GM12878 (cell line): Measurements from ENCODE around the gene ZNF823. TPM values are rescaled to one million over a fixed set of nuclear protein-coding genes. Genes with fewer than 3 reads are reported as not detected.

ENCODE experiments used
- ATAC-seq: fragments of 200-7000 bp; cut with Tn5 transposase; 3 replicates; pipeline ENCODE4 v1.9.1; 2020; ENCODE audit warnings: mild to moderate bottlenecking, moderate library complexity
- BruUV-seq: library from RNA; stranded (reverse); fragments of 400-500 nt; replicated peaks from 2 replicates; lab custom pipeline; 2021; lab: Mats Ljungman, UMichigan
- CTCF ChIA-PET: fragments of 300-600 bp; sonication (Branson Sonifier 250); formaldehyde crosslinking; extraction: SDS; loops from one replicate; lab custom pipeline; 2021; ENCODE audit warnings: inconsistent platforms; lab: Yijun Ruan, JAX
- POLR2A ChIA-PET: fragments of 350-600 bp; formaldehyde crosslinking; extraction: SDS; loops from one replicate; lab custom pipeline; 2021; ENCODE audit warnings: inconsistent platforms; lab: Charles Lee
- RAD21 ChIA-PET: fragments of 300-600 bp; sonication (Branson Sonifier 250); formaldehyde crosslinking; loops from one replicate; lab custom pipeline; 2023; ENCODE audit warnings: antibody characterized with exemption; ENCODE audit not compliant: unreplicated experiment; lab: Charles Lee
- SMC1A ChIA-PET: fragments of 300-600 bp; sonication (Branson Sonifier 250); formaldehyde crosslinking; loops from one replicate; lab custom pipeline; 2023; ENCODE audit not compliant: unreplicated experiment, uncharacterized antibody; lab: Charles Lee
- DNase-seq: peaks from one replicate; pipeline ENCODE4 v3.0.0-alpha.2; 2011; ENCODE audit warnings: low read depth, low spot score
- FAIRE-seq: peaks from 3 replicates; lab custom pipeline; 2011; peaks lifted over from hg19 to GRCh38; lab: Jason Lieb, UNC
- H2AFZ ChIP-seq: 2 replicates; pipeline ENCODE4 v1.6.0; 2011; ENCODE audit warnings: low read depth, low read length, control low read depth; ENCODE audit not compliant: control insufficient read depth
- H3K27ac ChIP-seq: 2 replicates; pipeline ENCODE4 v1.5.1; 2011; ENCODE audit warnings: control low read depth; ENCODE audit not compliant: control insufficient read depth, insufficient read depth
- H3K27me3 ChIP-seq, 2 experiments: replicated peaks in 1 of 2; 2 replicates each; pipeline versions ENCODE4 v1.6.0 to v1.6.1; 2011; ENCODE audit warnings: low read length in 1 of 2; ENCODE audit not compliant: control insufficient read depth in 2 of 2, insufficient read depth in 2 of 2
- H3K36me3 ChIP-seq, 2 experiments: 2 replicates each; pipeline ENCODE4 v1.5.1; 2011; ENCODE audit warnings: low read length in 1 of 2; ENCODE audit not compliant: control insufficient read depth in 2 of 2, insufficient read depth in 2 of 2
- H3K4me1 ChIP-seq: 2 replicates; pipeline ENCODE4 v1.6.1; 2011; ENCODE audit warnings: mild to moderate bottlenecking, low read length, moderate library complexity, mixed read lengths; ENCODE audit not compliant: control insufficient read depth, insufficient read depth
- H3K4me2 ChIP-seq: 2 replicates; pipeline ENCODE4 v1.6.0; 2011; ENCODE audit warnings: control low read depth; ENCODE audit not compliant: control insufficient read depth, insufficient read depth
- H3K4me3 ChIP-seq: fragments of 200-600 bp; sonication (generic); 2 replicates; pipeline ENCODE4 v1.5.1; 2016
- H3K79me2 ChIP-seq: 2 replicates; pipeline ENCODE4 v1.6.0; 2011; ENCODE audit warnings: low read length; ENCODE audit not compliant: control insufficient read depth, insufficient read depth
- H3K9ac ChIP-seq: 2 replicates; pipeline ENCODE4 v1.8.0; 2011; ENCODE audit warnings: low read length, control low read depth, mixed read lengths; ENCODE audit not compliant: control insufficient read depth, insufficient read depth
- H3K9me3 ChIP-seq: replicated peaks from 3 replicates; pipeline ENCODE4 v1.5.1; 2011; ENCODE audit warnings: mild to moderate bottlenecking, low read length; ENCODE audit not compliant: control insufficient read depth, insufficient read depth
- H4K20me1 ChIP-seq: 2 replicates; pipeline ENCODE4 v1.6.0; 2011; ENCODE audit not compliant: control insufficient read depth, insufficient read depth
- ATF7 ChIP-seq: fragments of 450-650 bp; IDR thresholded peaks from 2 replicates; pipeline ENCODE4 v1.6.1; 2016; ENCODE audit warnings: low read depth, mild to moderate bottlenecking
- CBFB ChIP-seq: IDR thresholded peaks from 2 replicates; pipeline ENCODE4 v1.6.1; 2016; ENCODE audit warnings: antibody characterized with exemption, low read depth
- CBX5 ChIP-seq: sonication (generic); IDR thresholded peaks from 2 replicates; pipeline ENCODE4 v1.6.1; 2016; ENCODE audit warnings: low read depth, moderate library complexity, mild to moderate bottlenecking, inconsistent platforms
- CREB1 ChIP-seq: IDR thresholded peaks from 2 replicates; pipeline ENCODE4 v1.6.1; 2012; ENCODE audit warnings: low read depth, mild to moderate bottlenecking, inconsistent platforms
- EP300 ChIP-seq, 2 experiments: fragments of 150-350 bp in 1 of 2; IDR thresholded peaks; 2 replicates each; pipeline ENCODE4 v1.6.1; 2011 to 2012; ENCODE audit warnings: low read depth in 2 of 2, low read length in 2 of 2, borderline replicate concordance in 1 of 2, improper control_type of control experiment in 1 of 2, inconsistent platforms in 1 of 2; ENCODE audit not compliant: control insufficient read depth in 1 of 2
- HDAC6 ChIP-seq: fragments of 200-600 bp; sonication (generic); IDR thresholded peaks from one replicate; pipeline ENCODE4 v1.8.0; 2017; ENCODE audit warnings: antibody characterized with exemption; ENCODE audit not compliant: unreplicated experiment
- HDGF ChIP-seq: fragments of 450-650 bp; IDR thresholded peaks from 2 replicates; pipeline ENCODE4 v1.6.1; 2016; ENCODE audit warnings: antibody characterized with exemption
- JUND ChIP-seq: IDR thresholded peaks from 2 replicates; pipeline ENCODE4 v1.6.1; 2012; ENCODE audit warnings: low read depth, mild to moderate bottlenecking, low read length, improper control_type of control experiment, moderate library complexity
- MEF2B ChIP-seq: fragments of 450-650 bp; IDR thresholded peaks from 2 replicates; pipeline ENCODE4 v1.6.1; 2018; ENCODE audit warnings: mild to moderate bottlenecking, moderate library complexity; ENCODE audit not compliant: partially characterized antibody, poor library complexity, severe bottlenecking
- MTA2 ChIP-seq: fragments of 450-650 bp; IDR thresholded peaks from 2 replicates; pipeline ENCODE4 v1.6.1; 2016; ENCODE audit warnings: low read depth, mild to moderate bottlenecking, moderate library complexity
- MTA3 ChIP-seq: IDR thresholded peaks from 2 replicates; pipeline ENCODE4 v1.6.1; 2012; ENCODE audit warnings: low read length, inconsistent platforms, borderline replicate concordance
- NBN ChIP-seq: fragments of 450-650 bp; IDR thresholded peaks from 2 replicates; pipeline ENCODE4 v1.6.1; 2016
- NR2F1 ChIP-seq: fragments of 450-650 bp; conservative IDR thresholded peaks from 2 replicates; pipeline ENCODE4 v1.6.1; 2017; ENCODE audit warnings: mild to moderate bottlenecking
- PAX5 ChIP-seq: IDR thresholded peaks from 2 replicates; pipeline ENCODE4 v1.6.1; 2011; ENCODE audit warnings: low read depth, low read length, borderline replicate concordance
- POLR2AphosphoS5 ChIP-seq: IDR thresholded peaks from 2 replicates; pipeline ENCODE4 v1.6.1; 2011; ENCODE audit warnings: mild to moderate bottlenecking, low read length, inconsistent platforms
- RB1 ChIP-seq: fragments of 450-650 bp; formaldehyde crosslinking; IDR thresholded peaks from 2 replicates; pipeline ENCODE4 v1.6.1; 2017; ENCODE audit warnings: mild to moderate bottlenecking, borderline replicate concordance
- SIN3A ChIP-seq: IDR thresholded peaks from 2 replicates; pipeline ENCODE4 v1.6.1; 2012; ENCODE audit warnings: low read depth, low read length, improper control_type of control experiment
- SRF ChIP-seq, 2 experiments: IDR thresholded peaks; 2 replicates each; pipeline ENCODE4 v1.6.1; 2011; ENCODE audit warnings: low read depth in 2 of 2, low read length in 2 of 2, mild to moderate bottlenecking in 1 of 2, moderate library complexity in 1 of 2
- TARDBP ChIP-seq: IDR thresholded peaks from 2 replicates; pipeline ENCODE4 v1.6.1; 2016; ENCODE audit warnings: borderline replicate concordance
- TCF3 ChIP-seq: IDR thresholded peaks from 2 replicates; pipeline ENCODE4 v1.6.1; 2012; ENCODE audit warnings: low read depth, mild to moderate bottlenecking, low read length, borderline replicate concordance; ENCODE audit not compliant: insufficient read depth
- TCF7 ChIP-seq: IDR thresholded peaks from 2 replicates; pipeline ENCODE4 v1.6.1; 2014; ENCODE audit warnings: antibody characterized with exemption, borderline replicate concordance
- ZNF274 ChIP-seq: IDR thresholded peaks from one replicate; pipeline ENCODE4 v1.8.0; 2011; ENCODE audit not compliant: insufficient read length, insufficient read depth
- ZNF622 ChIP-seq: fragments of 450-650 bp; IDR thresholded peaks from 2 replicates; pipeline ENCODE4 v1.6.1; 2017; ENCODE audit warnings: mild to moderate bottlenecking, inconsistent platforms
- ZSCAN29 ChIP-seq: fragments of 450-650 bp; IDR thresholded peaks from 2 replicates; pipeline ENCODE4 v1.6.1; 2017; ENCODE audit warnings: mild to moderate bottlenecking, moderate library complexity
- WGBS: methylation state at CpG from one replicate; pipeline ENCODE4 v1.1.6; 2016; ENCODE audit warnings: low lambda C conversion rate; ENCODE audit not compliant: insufficient replicate concordance, insufficient coverage; ENCODE audit errors: missing lambda C conversion rate; 5-methylcytosine and 5-hydroxymethylcytosine counted together
- in situ Hi-C: fragments of 300-500 bp; cut with MboI; formaldehyde crosslinking; loops from 9 replicates; pipeline ENCODE4 v1.14.3; 2018; ENCODE audit warnings: mixed read lengths
- intact Hi-C: fragments of 100-400 bp; cut with micrococcal nuclease; formaldehyde crosslinking; loops from one replicate; pipeline ENCODE4 v1.14.2; 2022; ENCODE audit not compliant: unreplicated experiment
- polyA plus RNA-seq, 11 experiments: library from polyadenylated mRNA; depleted of rRNA in 4 of 11; unstranded in 6 of 11; stranded (reverse) in 5 of 11; fragments of >200 nt; fragmentation: Nextera tagmentation in 4 of 11; fragmentation: Illumina TruSeq in 1 of 11; extraction: Ambion mirVana in 4 of 11; extraction: Trizol in 1 of 11; gene quantifications; 1 replicate in 1 of 11; 2 replicates in 10 of 11; pipeline versions ENCODE4 v1.2.1 to v1.2.3, GENCODE V29; 2011 to 2016; ENCODE audit warnings: inconsistent platforms in 2 of 11, missing spikeins in 2 of 11, low read depth in 1 of 11
- total RNA-seq, 4 experiments: library from RNA; depleted of rRNA in 3 of 4; stranded (reverse); fragments of >200 nt in 3 of 4; fragmentation: Illumina TruSeq in 1 of 4; extraction: Trizol in 1 of 4; gene quantifications; 2 replicates each; pipeline versions ENCODE4 v1.2.1 to v1.2.3, GENCODE V29; 2013 to 2021
- TF ChIP-seq, protein P1 (sequence below): fragments of 450-650 bp; IDR thresholded peaks from 2 replicates; pipeline ENCODE4 v1.6.1; 2014; ENCODE audit warnings: mild to moderate bottlenecking
- TF ChIP-seq, protein P2 (sequence below): IDR thresholded peaks from 2 replicates; pipeline ENCODE4 v1.6.1; 2011; ENCODE audit warnings: borderline replicate concordance, low read depth, mild to moderate bottlenecking, moderate library complexity, mixed read lengths, low read length; ENCODE audit not compliant: insufficient read depth; ENCODE audit errors: extremely low read length

ZNF823 gene
- total and polyA plus RNA-seq, 10 of the 15 experiments (the other 5 are each of a cell fraction or from before 2014, with no cell fraction given): 3.3 to 8.0 (median 4.5) TPM

DNA sequence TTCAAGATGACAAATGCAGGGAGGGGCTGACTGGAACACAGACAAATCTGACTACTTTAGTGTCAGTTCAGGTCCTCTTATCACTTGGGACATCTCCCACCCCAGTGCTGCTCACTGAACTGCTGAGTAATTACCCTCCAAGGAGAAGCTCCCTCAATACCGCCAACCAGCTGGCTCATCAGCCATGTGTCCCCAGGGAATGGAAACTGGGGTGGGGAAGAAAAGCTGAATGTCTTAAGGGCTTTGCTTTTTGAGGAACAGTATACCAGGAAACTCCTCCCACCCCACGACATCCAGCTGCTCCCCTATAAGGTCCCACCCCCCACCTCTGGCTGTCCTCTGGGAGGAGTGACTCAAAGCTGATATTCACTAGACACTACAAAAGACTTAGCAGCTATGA is 2.0 kb downstream of the ZNF823 start:
- Histone ChIP-seq H3K36me3 (peaks cover 0 to 3% of the 10 kb centered on the region in 2 experiments; a peak in 1 of 4 replicates), H3K9ac (no peak overlapping the region; the same call in 1 of the 2 replicates), H2AFZ (peak overlapping the region; percentile 54; the same call in 1 of the 2 replicates), H3K9me3 (no peaks in the 10 kb centered on the region; the same call in 2 of the 3 replicates), H3K27me3 (no peaks in the 10 kb centered on the region), H3K27ac (no peak overlapping the region), H3K79me2 (peaks cover 11% of the 10 kb centered on the region), H3K4me1 (no peaks in the 10 kb centered on the region; the same call in 1 of the 2 replicates), H4K20me1 (no peaks in the 10 kb centered on the region), H3K4me2 (peak overlapping the region; percentile 5; the same call in 1 of the 2 replicates), H3K4me3 (no peak overlapping the region)
- ATAC-seq: peak; percentile 7
- ChIA-PET RAD21 (interaction anchor here (0.7 to 1.4 kb wide), 4 partner anchors 30 to 61 kb away, joined by 3 to 5 read pairs (median 4); partner anchors contain the start of genes ZNF441 and ZNF491), CTCF (interaction anchor here (0.6 to 3.2 kb wide), 11 partner anchors 28 to 326 kb away, joined by 3 to 13 read pairs (median 3); partner anchors contain the start of gene ZNF491), POLR2A (interaction anchor here (0.6 kb wide), 2 partner anchors 102 to 864 kb away, joined by 3 read pairs; no protein-coding TSS in a partner anchor), SMC1A (interaction anchor here (0.6 to 1.7 kb wide), 8 partner anchors 30 to 134 kb away, joined by 3 to 8 read pairs (median 4); partner anchors contain the start of gene ZNF441)
- intact Hi-C loops (no loop called here), in situ Hi-C loops (no loop called here)
- peak; percentile 40 for DNase-seq
- FAIRE-seq: no peak
- no TSS peak for BruUV-seq
- 4% methylated on average over 2 of the region's 2 CpGs for WGBS
- TF ChIP-seq RB1: no peak
- no peak for TF ChIP-seq TCF3
- TF ChIP-seq, protein P1, sequence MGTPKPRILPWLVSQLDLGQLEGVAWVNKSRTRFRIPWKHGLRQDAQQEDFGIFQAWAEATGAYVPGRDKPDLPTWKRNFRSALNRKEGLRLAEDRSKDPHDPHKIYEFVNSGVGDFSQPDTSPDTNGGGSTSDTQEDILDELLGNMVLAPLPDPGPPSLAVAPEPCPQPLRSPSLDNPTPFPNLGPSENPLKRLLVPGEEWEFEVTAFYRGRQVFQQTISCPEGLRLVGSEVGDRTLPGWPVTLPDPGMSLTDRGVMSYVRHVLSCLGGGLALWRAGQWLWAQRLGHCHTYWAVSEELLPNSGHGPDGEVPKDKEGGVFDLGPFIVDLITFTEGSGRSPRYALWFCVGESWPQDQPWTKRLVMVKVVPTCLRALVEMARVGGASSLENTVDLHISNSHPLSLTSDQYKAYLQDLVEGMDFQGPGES: no peak
- no peak for TF ChIP-seq PAX5
- TF ChIP-seq NBN: no peak
- no peak for TF ChIP-seq EP300 (IDR thresholded peaks at IDR 0.05; ENCODE audit: borderline replicate concordance in 1 of 2, control insufficient read depth in 1 of 2, low read depth in 2 of 2, low read length in 2 of 2)
- no peak for TF ChIP-seq CREB1
- no peak for TF ChIP-seq CBFB
- TF ChIP-seq ZSCAN29: no peak
- TF ChIP-seq MTA2: no peak
- no peak for TF ChIP-seq POLR2AphosphoS5
- TF ChIP-seq SRF (IDR thresholded peaks at IDR 0.05; ENCODE audit: low read depth in 2 of 2, low read length in 2 of 2): no peak
- no peak for TF ChIP-seq HDGF
- TF ChIP-seq NR2F1: no peak
- TF ChIP-seq ZNF622: no peak
- TF ChIP-seq HDAC6: no peak
- TF ChIP-seq TCF7: no peak
- TF ChIP-seq MEF2B: peak; percentile 86
- TF ChIP-seq, protein P2, sequence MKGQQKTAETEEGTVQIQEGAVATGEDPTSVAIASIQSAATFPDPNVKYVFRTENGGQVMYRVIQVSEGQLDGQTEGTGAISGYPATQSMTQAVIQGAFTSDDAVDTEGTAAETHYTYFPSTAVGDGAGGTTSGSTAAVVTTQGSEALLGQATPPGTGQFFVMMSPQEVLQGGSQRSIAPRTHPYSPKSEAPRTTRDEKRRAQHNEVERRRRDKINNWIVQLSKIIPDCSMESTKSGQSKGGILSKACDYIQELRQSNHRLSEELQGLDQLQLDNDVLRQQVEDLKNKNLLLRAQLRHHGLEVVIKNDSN: no peak
- no peak for TF ChIP-seq SIN3A
- no peak for TF ChIP-seq TARDBP
- TF ChIP-seq CBX5: no peak
- no peak for TF ChIP-seq ATF7
- no peak for TF ChIP-seq JUND
- no peak for TF ChIP-seq MTA3
- TF ChIP-seq ZNF274: no peak
